HG02884 (cell line): ENCODE results near the gene YPEL3.
"Not testable (repeated sequence)": the region's sequence is repeated elsewhere in the genome, so short reads cannot be mapped to it uniquely, and the experiment has no call there.

Experiments used
- ATAC-seq: cut with Tn5 transposase; IDR thresholded peaks from one replicate; pipeline ENCODE4 v1.9.1; 2021; ENCODE audit warnings: mild to moderate bottlenecking, moderate library complexity; ENCODE audit not compliant: unreplicated experiment

Gene YPEL3

GRCh38 chr16:30096105-30096861 lies at the start of gene YPEL3:
Gene YPEL3 (minus strand): TSS chr16:30096213. CDS start chr16:30095482, 731 bp downstream.
- ATAC-seq, result no peak

DNA sequence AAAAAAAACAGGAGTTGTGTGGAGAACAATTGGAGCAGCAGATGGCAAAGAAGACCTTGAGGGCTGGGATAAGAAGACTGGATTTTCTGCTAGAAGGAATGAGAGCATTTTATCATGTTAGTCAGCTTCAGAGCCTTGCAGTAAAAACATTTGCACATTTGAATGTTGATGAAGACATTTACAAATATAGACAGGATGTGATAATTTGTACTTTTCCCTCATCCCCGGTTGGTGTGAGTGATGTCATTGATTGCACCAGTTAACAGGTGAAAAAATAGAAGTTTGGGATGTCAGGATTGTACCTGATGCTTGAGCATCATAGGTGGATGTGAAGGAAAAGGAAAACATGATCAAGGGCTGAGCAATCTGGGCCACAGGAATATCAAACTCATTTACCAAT lies 49.6 kb upstream of the YPEL3 start:
- ATAC-seq, result no peak

GRCh38 chr16:30144917-30145316 lies 48.9 kb upstream of the YPEL3 start:
- no peak for ATAC-seq

GRCh38 chr16:30144017-30144416 lies 48.0 kb upstream of the YPEL3 start:
- no peak for ATAC-seq

- ATAC-seq, result no peak
Measured at GRCh38 chr16:30143347-30143702, 47.3 kb upstream of the YPEL3 start.

- ATAC-seq, result no peak
Measured at GRCh38 chr16:30142672-30143346, 46.8 kb upstream of the YPEL3 start.

- no peak for ATAC-seq
Measured at GRCh38 chr16:30141750-30142149, 45.7 kb upstream of the YPEL3 start.

- no peak for ATAC-seq
Measured at GRCh38 chr16:30139583-30140481, 43.8 kb upstream of the YPEL3 start.

- no peak for ATAC-seq
Measured at GRCh38 chr16:30137897-30138296, 41.9 kb upstream of the YPEL3 start.

- no peak for ATAC-seq
Measured at GRCh38 chr16:30136971-30137605, 41.1 kb upstream of the YPEL3 start.

GRCh38 chr16:30132591-30132990 lies 36.6 kb upstream of the YPEL3 start:
- ATAC-seq, result no peak

DNA sequence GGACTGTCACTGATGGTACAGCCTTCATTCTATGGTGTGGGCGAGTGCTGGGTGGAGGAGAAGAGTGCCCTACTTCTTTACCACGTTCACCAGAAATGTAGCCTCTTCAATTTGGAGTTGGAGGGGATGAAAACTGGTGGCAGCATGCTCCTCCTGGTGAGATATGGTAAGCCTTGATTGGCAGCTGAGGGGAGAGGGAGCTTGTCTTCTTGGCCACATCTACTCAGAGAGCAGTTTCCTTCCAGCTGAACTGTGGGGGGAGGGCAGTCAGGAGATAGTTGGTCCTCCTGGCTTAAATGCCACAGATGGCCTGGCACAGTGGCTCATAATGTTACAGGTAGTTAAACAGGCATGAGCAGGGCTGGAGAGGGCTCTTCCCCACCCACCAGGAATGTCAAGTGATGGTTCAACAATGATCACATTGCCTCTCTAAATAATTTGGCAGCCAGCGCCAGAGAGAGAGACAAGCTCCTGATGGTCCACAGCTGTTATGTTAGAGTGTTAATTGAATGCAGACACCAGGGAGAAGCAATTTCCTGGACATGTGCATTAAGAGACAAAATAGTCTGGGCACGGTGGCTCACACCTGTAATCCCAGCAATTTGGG lies 36.0 kb upstream of the YPEL3 start:
- ATAC-seq, result no peak

DNA sequence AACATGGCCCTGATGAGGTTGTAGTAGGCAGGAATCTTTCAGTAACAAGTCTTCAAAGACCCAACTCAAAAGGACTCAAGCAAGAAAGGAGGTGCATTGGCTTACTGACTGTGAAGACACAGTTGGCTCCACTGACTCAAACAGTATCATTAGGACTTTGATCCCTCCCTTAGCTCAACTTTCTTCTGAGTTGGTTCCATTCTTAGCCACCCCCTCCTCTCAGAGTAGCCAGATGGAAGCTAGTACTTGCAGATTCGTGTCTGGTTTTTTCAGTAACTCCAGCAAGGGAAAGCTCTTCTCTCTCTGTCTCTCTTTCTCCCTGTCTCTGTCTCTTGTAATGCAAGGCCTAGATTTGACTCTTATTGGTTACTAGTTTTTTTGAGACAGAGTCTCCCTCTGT lies 32.0 kb upstream of the YPEL3 start:
- no peak for ATAC-seq

DNA sequence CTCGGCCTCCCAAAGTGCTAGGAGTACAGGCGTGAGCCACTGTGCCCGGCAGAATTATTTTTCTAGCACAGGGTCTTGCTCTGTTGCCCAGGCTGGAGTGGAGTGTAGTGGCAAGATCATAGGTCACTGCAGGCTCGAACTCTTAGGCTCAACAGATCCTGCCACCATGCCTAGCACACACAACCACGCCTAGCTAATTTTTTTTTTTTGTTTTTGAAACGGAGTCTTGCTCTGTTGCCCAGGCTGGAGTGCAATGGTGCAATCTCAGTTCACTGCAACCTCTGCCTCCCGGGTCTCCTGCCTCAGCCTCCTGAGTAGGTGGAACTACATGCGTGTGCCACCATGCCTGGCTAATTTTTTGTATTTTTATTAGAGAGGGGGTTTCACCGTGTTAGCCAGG lies 29.7 kb upstream of the YPEL3 start:
- not testable (repeated sequence) for ATAC-seq

GRCh38 chr16:30124985-30125379 lies 29.0 kb upstream of the YPEL3 start:
- ATAC-seq, result no peak

DNA sequence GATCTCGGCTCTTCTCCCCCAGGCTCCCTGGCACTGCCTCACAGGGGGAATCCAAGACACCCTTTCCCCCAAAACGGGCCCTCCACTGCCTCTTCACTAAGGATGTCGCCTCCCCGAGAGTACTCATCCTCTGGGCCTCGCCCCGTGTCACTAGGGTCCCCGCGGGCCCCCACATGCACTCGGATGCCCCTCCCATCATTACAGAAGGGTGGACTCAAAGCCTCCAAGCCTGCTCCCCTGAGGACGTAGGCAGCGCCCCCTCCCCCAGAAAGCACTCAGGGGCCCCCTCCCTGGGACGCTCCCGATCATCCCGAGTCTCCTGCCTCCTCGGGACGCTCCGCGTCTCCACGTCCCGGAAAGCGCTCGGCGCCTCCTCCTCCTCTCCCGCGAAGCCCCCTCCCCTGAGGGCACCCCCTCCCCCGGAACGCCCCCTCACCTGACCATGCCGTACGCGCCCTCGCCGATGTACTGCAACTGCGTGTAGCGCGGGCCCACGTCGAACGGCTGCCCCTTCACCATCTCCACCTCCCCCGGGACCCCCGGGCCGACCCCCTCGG lies 26.7 kb upstream of the YPEL3 start:
- ATAC-seq, result no peak

DNA sequence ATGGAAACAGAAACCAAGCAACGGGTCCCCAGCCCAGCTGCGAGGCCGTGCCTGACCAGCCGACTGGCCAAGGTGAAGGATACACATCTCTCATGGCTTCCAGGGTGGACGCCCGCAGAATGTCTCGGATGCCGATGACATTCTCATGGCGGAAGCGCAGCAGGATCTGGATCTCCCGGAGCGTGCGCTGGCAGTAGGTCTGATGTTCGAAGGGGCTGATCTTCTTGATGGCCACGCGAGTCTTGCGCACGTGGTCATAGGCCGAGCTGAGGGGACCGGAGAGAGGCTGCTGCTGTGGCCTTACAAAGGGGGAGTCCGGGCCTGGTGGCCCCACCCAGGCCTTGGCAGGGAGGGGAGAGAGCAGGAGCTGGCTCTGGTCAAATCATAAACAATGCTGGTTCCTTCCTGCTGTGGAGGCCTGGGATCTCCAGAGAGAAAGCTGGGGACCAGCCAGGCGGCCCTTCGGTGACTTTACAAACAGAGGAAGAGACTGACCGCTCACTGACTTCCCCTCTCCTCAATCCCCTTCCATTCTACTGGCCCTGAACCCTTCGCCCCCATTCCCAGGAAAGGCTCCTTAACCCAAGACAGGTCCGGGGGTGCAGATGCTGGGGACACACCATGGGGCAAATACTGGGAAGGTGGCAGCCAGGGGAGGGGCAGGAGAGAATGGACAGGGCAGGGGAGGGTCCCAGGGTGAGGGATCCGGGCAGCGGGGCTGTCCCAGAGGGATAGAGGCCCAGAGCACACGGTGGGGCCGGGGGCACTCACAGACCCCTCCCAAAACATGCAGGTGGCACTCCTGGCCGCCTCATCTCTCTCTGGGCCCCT lies 25.9 kb upstream of the YPEL3 start:
- ATAC-seq, result no peak

GRCh38 chr16:30120340-30121105 lies 24.5 kb upstream of the YPEL3 start:
- ATAC-seq, result no peak

GRCh38 chr16:30119428-30119827 lies 23.4 kb upstream of the YPEL3 start:
- no peak for ATAC-seq
